ENCODE data around the gene TOP2A. TPM values are rescaled to one million over a fixed set of nuclear protein-coding genes. Genes with fewer than 3 reads are reported as not detected.

Gene TOP2A
- total RNA-seq, 1 experiment from 2014 or later, result 237 TPM

- POLR2A ChIA-PET, result no interaction called here
- no TSS peak for BruUV-seq (replicated peaks)
- Mint-ChIP-seq H3K4me3 (ENCODE audit: unreplicated experiment) (no peak overlapping the region), H3K27ac (ENCODE audit: unreplicated experiment) (no peak overlapping the region), H3K4me1 (ENCODE audit: low read depth, unreplicated experiment) (no peaks in the 10 kb centered on the region), H3K36me3 (ENCODE audit: insufficient read depth, unreplicated experiment) (no peaks in the 10 kb centered on the region), H3K9me3 (ENCODE audit: unreplicated experiment) (no peaks in the 10 kb centered on the region), H3K27me3 (ENCODE audit: insufficient read depth, unreplicated experiment) (no peaks in the 10 kb centered on the region)
- H3K4me1 ChIP-seq, result no peaks in the 10 kb centered on the region
- DNase-seq, result no peak
- H3K9me3 ChIP-seq, result no peaks in the 10 kb centered on the region
- CTCF ChIA-PET, result no interaction called here
- no peak for TF ChIP-seq CTCF (IDR thresholded peaks at IDR 0.05; ENCODE audit: insufficient read depth in 1 of 2, low read depth in 1 of 2, low read length in 1 of 2, severe bottlenecking in 1 of 2, unreplicated experiment in 1 of 2)
- no peaks in the 10 kb centered on the region for H3K27me3 ChIP-seq (replicated peaks; ENCODE audit: control insufficient read depth, insufficient read depth, low read length)
- no peaks in the 10 kb centered on the region for H3K36me3 ChIP-seq (ENCODE audit: control insufficient read depth, insufficient read depth, low read length)
- intact Hi-C loops (cut with micrococcal nuclease; ENCODE audit: unreplicated experiment), result no loop called here
- no peak overlapping the region for H3K4me3 ChIP-seq (ENCODE audit: low read depth, low read length)
These were observed 42.9 kb upstream of the TOP2A start for GRCh38 chr17:40460604-40460967.

- ChIA-PET POLR2A (no interaction called here), CTCF (no interaction called here)
- intact Hi-C loops (cut with micrococcal nuclease; ENCODE audit: unreplicated experiment), result no loop called here
- no TSS peak for BruUV-seq (replicated peaks)
- no peaks in the 10 kb centered on the region for H3K36me3 Mint-ChIP-seq (ENCODE audit: insufficient read depth, unreplicated experiment)
- Histone ChIP-seq H3K36me3 (ENCODE audit: control insufficient read depth, insufficient read depth, low read length) (no peaks in the 10 kb centered on the region), H3K9me3 (no peaks in the 10 kb centered on the region), H3K4me3 (ENCODE audit: low read depth, low read length) (no peak overlapping the region), H3K27me3 (replicated peaks; ENCODE audit: control insufficient read depth, insufficient read depth, low read length) (no peaks in the 10 kb centered on the region), H3K4me1 (no peaks in the 10 kb centered on the region)
- no peak overlapping the region for H3K27ac Mint-ChIP-seq (ENCODE audit: unreplicated experiment)
- no peaks in the 10 kb centered on the region for H3K27me3 Mint-ChIP-seq (ENCODE audit: insufficient read depth, unreplicated experiment)
- no peaks in the 10 kb centered on the region for H3K9me3 Mint-ChIP-seq (ENCODE audit: unreplicated experiment)
- no peak for DNase-seq
- TF ChIP-seq CTCF (IDR thresholded peaks at IDR 0.05; ENCODE audit: insufficient read depth in 1 of 2, low read depth in 1 of 2, low read length in 1 of 2, severe bottlenecking in 1 of 2, unreplicated experiment in 1 of 2), result no peak
- no peak overlapping the region for H3K4me3 Mint-ChIP-seq (ENCODE audit: unreplicated experiment)
- H3K4me1 Mint-ChIP-seq (ENCODE audit: low read depth, unreplicated experiment), result no peaks in the 10 kb centered on the region
These were observed 42.2 kb upstream of the TOP2A start for GRCh38 chr17:40459636-40460603.

GRCh38 chr17:40458851-40459482 is 41.3 kb upstream of the TOP2A start:
- BruUV-seq (replicated peaks), result no TSS peak
- Histone ChIP-seq H3K4me1 (no peaks in the 10 kb centered on the region), H3K27me3 (replicated peaks; ENCODE audit: control insufficient read depth, insufficient read depth, low read length) (no peaks in the 10 kb centered on the region), H3K9me3 (no peaks in the 10 kb centered on the region), H3K36me3 (ENCODE audit: control insufficient read depth, insufficient read depth, low read length) (no peaks in the 10 kb centered on the region), H3K4me3 (ENCODE audit: low read depth, low read length) (no peak overlapping the region)
- ChIA-PET POLR2A (no interaction called here), CTCF (no interaction called here)
- Mint-ChIP-seq H3K9me3 (ENCODE audit: unreplicated experiment) (no peaks in the 10 kb centered on the region), H3K36me3 (ENCODE audit: insufficient read depth, unreplicated experiment) (no peaks in the 10 kb centered on the region), H3K27me3 (ENCODE audit: insufficient read depth, unreplicated experiment) (no peaks in the 10 kb centered on the region), H3K27ac (ENCODE audit: unreplicated experiment) (no peak overlapping the region), H3K4me3 (ENCODE audit: unreplicated experiment) (no peak overlapping the region), H3K4me1 (ENCODE audit: low read depth, unreplicated experiment) (no peaks in the 10 kb centered on the region)
- DNase-seq, result no peak
- intact Hi-C loops (cut with micrococcal nuclease; ENCODE audit: unreplicated experiment), result no loop called here
- TF ChIP-seq CTCF (IDR thresholded peaks at IDR 0.05; ENCODE audit: insufficient read depth in 1 of 2, low read depth in 1 of 2, low read length in 1 of 2, severe bottlenecking in 1 of 2, unreplicated experiment in 1 of 2), result no peak
